PFSK-1 (cell line): Measurements from ENCODE around the gene RASSF8.

Source experiments
- POLR2AphosphoS5 ChIP-seq: IDR thresholded peaks from 2 replicates; pipeline ENCODE4 v1.6.1; 2012; ENCODE audit warnings: low read depth, mild to moderate bottlenecking, control low read depth, low read length, moderate library complexity
- TAF1 ChIP-seq: IDR thresholded peaks from 2 replicates; pipeline ENCODE4 v1.6.1; 2012; ENCODE audit warnings: low read length, control low read depth, borderline replicate concordance; ENCODE audit not compliant: insufficient read depth
- TF ChIP-seq, protein P1 (sequence below), 2 experiments: IDR thresholded peaks; 2 replicates each; pipeline versions ENCODE4 v1.6.1 to v1.8.0; 2011 to 2012; ENCODE audit warnings: low read depth in 2 of 2, low read length in 2 of 2, control low read depth in 1 of 2, inconsistent platforms in 1 of 2, mild to moderate bottlenecking in 1 of 2, moderate library complexity in 1 of 2; ENCODE audit not compliant: insufficient read depth in 1 of 2

DNA sequence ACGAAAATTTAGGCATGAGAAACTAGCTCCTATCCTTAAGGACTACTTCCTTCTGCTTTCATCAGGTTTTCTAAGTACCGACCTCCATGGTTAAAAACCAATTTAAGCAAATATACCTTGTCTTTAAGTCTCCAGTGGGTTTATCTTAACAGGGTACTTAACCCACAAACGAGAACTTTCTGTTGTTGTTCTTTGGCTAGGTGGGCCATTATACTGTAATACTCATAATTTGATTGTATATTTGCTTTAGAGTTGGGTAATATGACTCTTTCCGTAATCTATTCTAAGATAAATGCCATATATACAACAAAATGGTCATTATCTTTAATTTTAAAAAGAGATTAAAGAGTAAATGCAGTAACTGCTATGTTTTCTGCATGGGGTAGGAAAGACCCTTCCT lies 21.6 kb downstream of the RASSF8 start:
- TF ChIP-seq POLR2AphosphoS5: no peak
- TF ChIP-seq, protein P1, sequence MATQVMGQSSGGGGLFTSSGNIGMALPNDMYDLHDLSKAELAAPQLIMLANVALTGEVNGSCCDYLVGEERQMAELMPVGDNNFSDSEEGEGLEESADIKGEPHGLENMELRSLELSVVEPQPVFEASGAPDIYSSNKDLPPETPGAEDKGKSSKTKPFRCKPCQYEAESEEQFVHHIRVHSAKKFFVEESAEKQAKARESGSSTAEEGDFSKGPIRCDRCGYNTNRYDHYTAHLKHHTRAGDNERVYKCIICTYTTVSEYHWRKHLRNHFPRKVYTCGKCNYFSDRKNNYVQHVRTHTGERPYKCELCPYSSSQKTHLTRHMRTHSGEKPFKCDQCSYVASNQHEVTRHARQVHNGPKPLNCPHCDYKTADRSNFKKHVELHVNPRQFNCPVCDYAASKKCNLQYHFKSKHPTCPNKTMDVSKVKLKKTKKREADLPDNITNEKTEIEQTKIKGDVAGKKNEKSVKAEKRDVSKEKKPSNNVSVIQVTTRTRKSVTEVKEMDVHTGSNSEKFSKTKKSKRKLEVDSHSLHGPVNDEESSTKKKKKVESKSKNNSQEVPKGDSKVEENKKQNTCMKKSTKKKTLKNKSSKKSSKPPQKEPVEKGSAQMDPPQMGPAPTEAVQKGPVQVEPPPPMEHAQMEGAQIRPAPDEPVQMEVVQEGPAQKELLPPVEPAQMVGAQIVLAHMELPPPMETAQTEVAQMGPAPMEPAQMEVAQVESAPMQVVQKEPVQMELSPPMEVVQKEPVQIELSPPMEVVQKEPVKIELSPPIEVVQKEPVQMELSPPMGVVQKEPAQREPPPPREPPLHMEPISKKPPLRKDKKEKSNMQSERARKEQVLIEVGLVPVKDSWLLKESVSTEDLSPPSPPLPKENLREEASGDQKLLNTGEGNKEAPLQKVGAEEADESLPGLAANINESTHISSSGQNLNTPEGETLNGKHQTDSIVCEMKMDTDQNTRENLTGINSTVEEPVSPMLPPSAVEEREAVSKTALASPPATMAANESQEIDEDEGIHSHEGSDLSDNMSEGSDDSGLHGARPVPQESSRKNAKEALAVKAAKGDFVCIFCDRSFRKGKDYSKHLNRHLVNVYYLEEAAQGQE (IDR thresholded peaks at IDR 0.05; ENCODE audit: insufficient read depth in 1 of 2, low read depth in 2 of 2, low read length in 2 of 2): no peak
- TF ChIP-seq TAF1: no peak
